ENCODE results near the gene ITGA5.

Gene ITGA5

GRCh38 chr12:54368709-54369596 is 50.1 kb downstream of the ITGA5 start:
- peak overlapping the region; percentile 13 for H3K27ac ChIP-seq
- CTCF ChIA-PET: interaction anchor here (0.6 to 1.2 kb wide), 4 partner anchors 9 to 152 kb away, joined by 3 to 5 read pairs (median 4); no protein-coding TSS in a partner anchor

DNA sequence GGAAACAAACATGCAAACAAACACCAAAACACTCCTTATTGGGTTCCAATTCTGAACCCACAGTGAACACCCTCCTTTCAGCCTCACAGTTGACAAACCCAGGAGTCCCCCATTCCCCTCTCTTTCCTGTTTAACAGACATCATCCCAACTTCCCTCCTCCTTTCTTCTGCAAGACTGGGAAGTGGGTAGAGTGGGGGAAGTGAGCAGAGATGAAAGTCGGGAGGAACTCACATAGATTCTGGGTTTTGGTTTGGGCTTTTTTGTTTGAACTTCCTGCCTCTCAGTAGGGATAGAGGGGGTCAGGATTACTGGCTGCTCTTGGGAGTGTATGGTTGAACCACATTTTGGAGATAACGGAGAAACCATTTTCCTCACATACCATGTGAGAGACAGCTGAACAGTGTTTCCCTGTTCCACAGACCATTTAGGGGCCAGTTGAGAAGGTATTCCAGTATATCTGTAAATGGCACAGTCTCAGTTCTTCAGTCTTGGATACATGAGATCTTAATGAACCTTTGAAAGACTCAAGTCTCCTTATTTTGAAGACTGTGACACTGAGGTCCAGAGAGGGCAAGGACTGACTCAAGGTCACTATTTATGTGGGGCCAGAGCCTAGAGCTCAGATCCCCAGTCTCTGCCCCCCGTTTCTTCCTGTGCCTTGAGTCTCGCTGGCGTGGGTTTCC is 50.9 kb downstream of the ITGA5 start:
- peak overlapping the region; percentile 13 for H3K27ac ChIP-seq
- POLR2A ChIA-PET (ENCODE audit: low non-redundant PET): no interaction called here
- DNase-seq (ENCODE audit: low spot score): no peak
- CTCF ChIA-PET: interaction anchor here (0.6 to 1.2 kb wide), 4 partner anchors 9 to 152 kb away, joined by 3 to 10 read pairs (median 4); no protein-coding TSS in a partner anchor
- TF ChIP-seq, protein P1, sequence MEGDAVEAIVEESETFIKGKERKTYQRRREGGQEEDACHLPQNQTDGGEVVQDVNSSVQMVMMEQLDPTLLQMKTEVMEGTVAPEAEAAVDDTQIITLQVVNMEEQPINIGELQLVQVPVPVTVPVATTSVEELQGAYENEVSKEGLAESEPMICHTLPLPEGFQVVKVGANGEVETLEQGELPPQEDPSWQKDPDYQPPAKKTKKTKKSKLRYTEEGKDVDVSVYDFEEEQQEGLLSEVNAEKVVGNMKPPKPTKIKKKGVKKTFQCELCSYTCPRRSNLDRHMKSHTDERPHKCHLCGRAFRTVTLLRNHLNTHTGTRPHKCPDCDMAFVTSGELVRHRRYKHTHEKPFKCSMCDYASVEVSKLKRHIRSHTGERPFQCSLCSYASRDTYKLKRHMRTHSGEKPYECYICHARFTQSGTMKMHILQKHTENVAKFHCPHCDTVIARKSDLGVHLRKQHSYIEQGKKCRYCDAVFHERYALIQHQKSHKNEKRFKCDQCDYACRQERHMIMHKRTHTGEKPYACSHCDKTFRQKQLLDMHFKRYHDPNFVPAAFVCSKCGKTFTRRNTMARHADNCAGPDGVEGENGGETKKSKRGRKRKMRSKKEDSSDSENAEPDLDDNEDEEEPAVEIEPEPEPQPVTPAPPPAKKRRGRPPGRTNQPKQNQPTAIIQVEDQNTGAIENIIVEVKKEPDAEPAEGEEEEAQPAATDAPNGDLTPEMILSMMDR (conservative IDR thresholded peaks at IDR 0.05; ENCODE audit: low read depth): no peak

More at GRCh38 chr12:54368709-54369596, 50.1 kb downstream of the ITGA5 start:
- POLR2A ChIA-PET (ENCODE audit: low non-redundant PET): no interaction called here
- TF ChIP-seq, protein P1 (conservative IDR thresholded peaks at IDR 0.05; ENCODE audit: low read depth): peak; percentile 87
- peak; percentile 74 for DNase-seq (ENCODE audit: low spot score)

DNA sequence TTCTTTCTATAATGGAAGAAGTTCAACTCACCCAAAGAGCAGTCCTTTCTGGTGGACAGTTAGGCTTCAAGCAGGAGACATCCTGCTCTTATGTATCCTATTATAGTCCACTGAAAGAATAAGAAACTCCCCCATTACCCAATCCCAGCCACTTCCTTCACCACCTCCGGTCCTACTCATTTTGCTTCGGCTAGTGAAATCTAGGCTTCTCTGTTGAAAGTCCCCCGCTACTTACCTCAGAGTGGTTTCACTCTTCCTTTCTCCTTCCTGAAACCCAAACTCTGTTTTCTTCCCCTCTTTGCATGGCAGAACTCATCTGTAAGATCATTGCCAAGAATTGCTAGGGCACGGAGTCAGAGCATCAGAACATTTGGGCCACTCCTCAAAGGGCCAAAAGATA is 54.7 kb downstream of the ITGA5 start, which contains the start of gene GPR84:
GPR84 (minus strand) TSS at position 74 of the 400 bp plus-strand sequence. CDS start 635 bp downstream, outside the sequence.
- ChIA-PET CTCF (no interaction called here), POLR2A (ENCODE audit: low non-redundant PET) (no interaction called here)
- TF ChIP-seq, protein P1 (conservative IDR thresholded peaks at IDR 0.05; ENCODE audit: low read depth): no peak
- H3K27ac ChIP-seq: no peak within 1 kb of the TSS
- no peak for DNase-seq (ENCODE audit: low spot score)

- no peak overlapping the region for H3K27ac ChIP-seq
- TF ChIP-seq, protein P1 (conservative IDR thresholded peaks at IDR 0.05; ENCODE audit: low read depth): no peak
- POLR2A ChIA-PET (ENCODE audit: low non-redundant PET): no interaction called here
- CTCF ChIA-PET: interaction anchor here (0.6 kb wide), 1 partner anchor 354 kb away, joined by 3 read pairs; no protein-coding TSS in a partner anchor
- DNase-seq (ENCODE audit: low spot score): no peak
These were observed 55.4 kb downstream of the ITGA5 start for GRCh38 chr12:54363618-54364017.

- POLR2A ChIA-PET (ENCODE audit: low non-redundant PET): no interaction called here
- TF ChIP-seq, protein P1 (conservative IDR thresholded peaks at IDR 0.05; ENCODE audit: low read depth): no peak
- no peak overlapping the region for H3K27ac ChIP-seq
- CTCF ChIA-PET: interaction anchor here (0.6 kb wide), 1 partner anchor 353 kb away, joined by 3 read pairs; no protein-coding TSS in a partner anchor
- no peak for DNase-seq (ENCODE audit: low spot score)
These were observed 56.0 kb downstream of the ITGA5 start for GRCh38 chr12:54363047-54363446.

Measured in RWPE1 (cell line).